NCI-H446 treated with DMSO at 0.1 percent for 48 hours (cell line): Measurements from ENCODE around the gene ALG8.

Source experiments
- DNase-seq: peaks from one replicate; lab custom pipeline; 2025; lab: John Stamatoyannopoulos, UW

Gene ALG8

GRCh38 chr11:78158987-78159652 lies 19.7 kb upstream of the ALG8 start:
- DNase-seq = no peak

- no peak for DNase-seq
Measured at GRCh38 chr11:78156127-78156844, 16.9 kb upstream of the ALG8 start.

GRCh38 chr11:78151804-78152203 lies 12.4 kb upstream of the ALG8 start:
- DNase-seq = no peak

- DNase-seq = no peak
Measured at GRCh38 chr11:78150754-78151153, 11.3 kb upstream of the ALG8 start.

GRCh38 chr11:78150346-78150745 lies 10.9 kb upstream of the ALG8 start:
- no peak for DNase-seq

- DNase-seq = no peak
Measured at GRCh38 chr11:78149646-78150045, 10.2 kb upstream of the ALG8 start.

GRCh38 chr11:78147807-78148206 lies 8.4 kb upstream of the ALG8 start:
- no peak for DNase-seq

- DNase-seq = no peak
Measured at GRCh38 chr11:78145511-78146025, 6.1 kb upstream of the ALG8 start.

- DNase-seq = no peak
Measured at GRCh38 chr11:78140392-78141077, 1.1 kb upstream of the ALG8 start.

GRCh38 chr11:78138694-78139421 lies 568 bp downstream of the ALG8 start:
- DNase-seq = no peak

GRCh38 chr11:78138291-78138690 lies 1.1 kb downstream of the ALG8 start:
- DNase-seq = no peak

- no peak for DNase-seq
Measured at GRCh38 chr11:78132475-78132874, 7.0 kb downstream of the ALG8 start.

GRCh38 chr11:78131956-78132355 lies 7.5 kb downstream of the ALG8 start:
- no peak for DNase-seq

- no peak for DNase-seq
Measured at GRCh38 chr11:78127403-78127802, 12.0 kb downstream of the ALG8 start.

- no peak for DNase-seq
Measured at GRCh38 chr11:78112582-78113275, 26.7 kb downstream of the ALG8 start.

GRCh38 chr11:78111298-78111697 lies 28.1 kb downstream of the ALG8 start:
- no peak for DNase-seq

- no peak for DNase-seq
Measured at GRCh38 chr11:78110830-78111229, 28.6 kb downstream of the ALG8 start.

- DNase-seq = no peak
Measured at GRCh38 chr11:78110351-78110750, 29.1 kb downstream of the ALG8 start.

- DNase-seq = peak; percentile 91
Measured at GRCh38 chr11:78109081-78110015, 30.1 kb downstream of the ALG8 start.

- peak; percentile 90 for DNase-seq
Measured at GRCh38 chr11:78100676-78101472, 38.6 kb downstream of the ALG8 start.
